AG08396 (cell line): Measurements from ENCODE around the gene ULBP1.
"Not testable (repeated sequence)": the region's sequence is repeated elsewhere in the genome, so short reads cannot be mapped to it uniquely, and the experiment has no call there.

ENCODE experiments used
- DNase-seq: peaks from one replicate; pipeline ENCODE4 v3.0.0; 2012; ENCODE audit warnings: low spot score, mixed read lengths

Gene ULBP1, protein sequence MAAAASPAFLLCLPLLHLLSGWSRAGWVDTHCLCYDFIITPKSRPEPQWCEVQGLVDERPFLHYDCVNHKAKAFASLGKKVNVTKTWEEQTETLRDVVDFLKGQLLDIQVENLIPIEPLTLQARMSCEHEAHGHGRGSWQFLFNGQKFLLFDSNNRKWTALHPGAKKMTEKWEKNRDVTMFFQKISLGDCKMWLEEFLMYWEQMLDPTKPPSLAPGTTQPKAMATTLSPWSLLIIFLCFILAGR

DNA sequence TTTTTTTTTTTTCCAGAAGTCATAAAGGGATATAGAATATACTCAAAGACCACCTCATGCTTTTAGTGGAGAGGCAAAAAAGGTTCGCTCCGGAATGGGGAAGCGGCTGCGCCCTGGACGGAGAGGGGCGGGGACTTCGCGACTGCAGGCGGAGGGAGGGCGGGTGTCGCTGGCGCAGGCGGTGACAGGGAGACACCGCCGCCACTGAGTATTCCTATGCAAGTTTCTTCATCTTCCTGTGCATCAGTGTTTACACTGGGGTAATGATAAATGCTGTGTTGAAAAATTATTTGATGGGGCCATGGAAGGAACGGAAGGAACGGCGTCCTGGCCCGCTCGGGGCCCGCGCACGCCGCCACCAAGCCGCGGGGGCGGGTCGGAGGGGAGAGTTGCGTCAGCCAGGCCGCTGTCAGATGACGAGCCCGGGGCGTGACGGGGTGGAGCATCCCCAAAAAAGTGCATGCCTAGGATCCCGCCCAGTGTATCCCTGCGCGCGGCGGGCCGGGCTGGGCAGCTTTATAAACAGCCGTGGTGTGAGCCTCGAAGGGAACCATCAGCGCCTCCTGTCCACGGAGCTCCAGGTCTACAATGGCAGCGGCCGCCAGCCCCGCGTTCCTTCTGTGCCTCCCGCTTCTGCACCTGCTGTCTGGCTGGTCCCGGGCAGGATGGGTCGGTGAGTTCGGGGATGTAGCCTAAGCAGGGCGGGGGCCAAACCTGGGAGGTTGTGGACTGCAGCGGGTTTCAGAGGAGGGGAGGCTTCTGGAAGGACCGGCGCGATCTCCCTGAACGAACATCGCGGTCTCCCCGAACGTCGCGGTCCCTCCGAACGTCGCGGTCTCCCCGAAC lies at the start of gene ULBP1:
TSS of gene ULBP1 (plus strand) at position 482 of the 846 bp plus-strand sequence. CDS start at position 589, 107 bp downstream.
- DNase-seq, result peak; percentile 85

DNA sequence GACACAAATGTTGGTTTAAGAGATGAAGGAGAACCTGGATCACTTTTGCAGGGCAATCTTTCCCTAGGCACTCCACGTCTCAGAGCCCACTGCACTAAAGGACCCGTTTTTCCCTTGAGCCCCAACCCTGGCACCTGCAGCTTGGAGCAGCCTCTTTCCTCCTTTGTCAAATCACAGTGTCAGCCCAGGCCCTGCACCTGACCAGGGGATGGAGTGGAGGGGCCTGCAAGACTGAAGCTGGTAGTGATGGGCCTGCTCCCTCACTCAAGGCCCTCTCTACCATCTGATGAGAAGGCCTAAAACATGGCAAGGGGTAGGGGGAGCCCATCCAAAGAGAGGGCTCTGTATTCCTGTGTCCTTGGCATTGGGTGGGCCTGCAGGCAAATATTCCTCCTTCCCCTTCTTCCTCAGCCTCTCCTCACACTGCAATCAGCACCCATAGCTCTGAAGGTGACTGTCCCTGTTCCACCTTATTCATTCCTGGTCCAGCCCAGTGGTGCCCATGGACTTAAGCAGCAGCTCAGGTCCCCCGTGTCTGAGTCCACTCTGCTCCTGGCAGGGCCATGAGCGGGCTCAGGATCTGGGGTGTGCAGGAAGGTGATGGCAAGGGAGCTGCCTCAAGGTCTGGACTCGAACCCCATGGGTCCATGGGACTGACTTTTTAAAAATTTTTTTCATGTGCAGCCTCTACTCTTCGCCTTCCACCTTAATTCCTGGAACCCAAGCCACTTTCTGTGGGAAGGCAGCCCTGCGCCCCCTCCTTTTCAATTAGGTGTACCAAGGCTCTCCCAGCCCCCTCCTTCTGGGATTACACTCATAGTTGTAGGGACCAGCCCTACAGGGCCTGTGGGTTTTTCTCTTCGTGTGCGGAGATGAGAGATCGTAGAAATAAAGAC lies 47.5 kb upstream of the ULBP1 start:
- no peak for DNase-seq

DNA sequence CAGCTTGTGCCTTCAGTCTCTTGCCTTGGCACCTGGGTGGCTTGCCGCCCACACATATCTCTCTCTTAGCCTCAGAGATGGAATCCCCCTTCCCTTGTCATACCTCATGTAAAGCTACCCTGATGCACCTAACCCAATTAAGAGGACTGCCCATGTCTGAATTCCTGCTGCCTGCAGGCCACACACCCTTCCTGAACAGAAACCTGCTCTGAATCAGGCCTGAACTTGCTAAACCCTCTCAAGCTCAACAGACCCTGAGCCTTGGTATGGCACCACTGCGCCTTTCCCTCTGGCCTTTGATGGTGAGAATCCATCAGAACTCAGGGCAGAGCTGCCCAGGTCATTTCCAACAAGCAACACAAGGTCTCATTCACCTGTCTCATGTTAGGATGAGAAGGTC lies 46.1 kb upstream of the ULBP1 start:
- no peak for DNase-seq

DNA sequence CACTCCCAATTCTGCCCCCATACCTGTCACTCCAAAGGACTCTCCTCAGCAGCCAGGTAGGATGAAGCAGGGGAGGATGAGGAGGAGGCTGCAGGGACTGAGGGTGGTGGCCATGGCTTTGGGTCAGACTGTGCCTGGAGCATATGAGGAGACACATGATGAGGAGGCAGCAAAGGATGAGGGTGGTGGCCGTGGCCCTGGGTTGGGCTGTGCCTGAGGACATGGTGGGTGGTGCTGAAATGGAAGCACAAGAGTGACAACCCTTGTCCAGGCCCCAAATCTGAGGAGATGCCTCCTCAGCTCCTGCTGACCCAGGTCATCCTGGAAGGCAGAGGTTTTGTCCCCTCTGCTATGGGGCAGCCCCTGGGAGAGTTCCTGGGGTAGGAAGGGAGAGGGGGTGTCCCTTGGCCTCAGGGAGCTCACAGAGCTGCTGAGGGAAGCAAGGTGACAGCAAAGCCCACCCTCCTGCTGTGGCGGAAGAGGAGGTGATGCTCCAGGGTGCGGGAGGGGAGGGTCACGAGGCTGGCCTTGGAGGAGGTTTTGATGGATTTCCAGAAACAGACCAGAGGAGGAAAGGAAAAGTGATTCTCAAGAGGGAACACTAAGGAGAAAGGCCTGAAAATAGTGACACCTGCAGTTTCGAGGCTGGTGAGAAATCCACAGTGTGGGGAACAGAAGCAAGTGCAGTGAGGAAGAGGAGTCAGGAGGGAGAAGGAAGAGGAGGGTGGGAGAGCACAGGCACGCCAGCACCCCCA lies 45.4 kb upstream of the ULBP1 start:
- DNase-seq, result no peak

DNA sequence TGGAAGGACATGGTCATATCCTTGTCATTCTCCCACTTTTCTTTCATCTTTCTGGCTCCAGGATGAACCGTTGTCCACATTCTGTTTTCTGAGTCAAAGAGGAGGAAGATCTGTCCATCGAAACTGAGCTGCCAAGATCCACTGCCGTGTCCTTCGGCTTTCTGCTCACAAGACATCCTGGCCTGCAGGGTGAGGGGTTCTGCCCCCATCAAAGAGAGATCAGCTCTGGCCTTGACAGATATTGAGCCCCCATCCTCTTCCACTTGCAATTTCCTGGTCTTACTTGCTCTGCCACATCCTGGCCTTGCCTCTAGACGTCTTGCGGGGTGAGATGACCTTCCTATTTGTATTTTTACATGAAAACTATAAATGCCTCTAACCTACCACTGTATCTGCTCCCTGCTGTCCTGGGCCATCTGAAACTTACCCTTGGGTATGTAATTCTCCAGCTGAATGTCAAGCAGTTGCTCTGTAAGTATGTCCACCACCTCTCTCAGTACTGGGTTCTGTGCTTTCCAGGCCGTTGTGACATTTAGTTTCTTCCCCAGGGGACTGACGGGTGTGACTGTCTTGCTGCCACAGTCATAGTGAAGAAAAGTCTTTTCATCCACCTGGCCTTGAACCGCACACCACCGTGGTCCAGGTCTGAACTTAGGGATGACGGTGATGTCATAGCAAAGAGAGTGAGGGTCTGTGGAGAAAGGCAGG lies 44.5 kb upstream of the ULBP1 start:
- not testable (repeated sequence) for DNase-seq

DNA sequence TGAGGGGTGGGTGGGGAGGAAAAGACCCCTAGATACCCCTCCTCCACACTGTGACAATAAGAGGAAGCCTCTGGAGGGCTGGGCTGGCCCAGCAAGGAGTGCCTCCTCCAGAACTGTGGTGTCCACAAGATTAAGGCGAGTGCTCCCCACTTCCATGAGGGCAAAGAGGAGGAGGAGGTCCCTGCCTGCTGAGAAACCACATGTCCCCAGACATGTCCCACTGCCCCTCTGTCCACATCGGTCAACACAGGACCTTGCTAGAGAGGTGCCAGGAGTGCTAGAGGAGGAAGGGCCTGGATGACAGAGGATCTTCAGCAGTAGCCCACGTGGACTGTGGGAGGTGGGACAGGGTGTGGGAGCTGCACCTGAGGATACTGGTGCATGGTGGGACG lies 43.9 kb upstream of the ULBP1 start:
- DNase-seq, result no peak

DNA sequence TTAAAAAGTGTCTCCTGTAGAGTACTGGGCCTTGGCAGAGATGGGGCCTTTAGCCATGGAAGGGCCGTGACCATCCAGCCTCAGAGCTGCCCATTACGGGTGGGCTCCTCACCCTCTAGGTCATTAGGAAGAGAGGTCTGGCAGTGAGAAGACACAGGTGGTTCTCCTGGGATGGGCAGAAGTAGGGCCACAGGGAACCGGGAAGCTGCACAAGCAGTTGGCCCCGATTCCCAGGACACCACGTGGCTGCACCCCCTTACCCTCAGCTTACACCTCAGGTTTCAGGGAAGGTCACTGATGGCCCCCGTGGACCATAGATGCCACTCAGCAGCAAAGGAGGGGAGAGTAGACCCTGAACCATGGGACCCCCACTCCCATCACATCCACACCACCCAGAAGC lies 42.4 kb upstream of the ULBP1 start:
- no peak for DNase-seq

DNA sequence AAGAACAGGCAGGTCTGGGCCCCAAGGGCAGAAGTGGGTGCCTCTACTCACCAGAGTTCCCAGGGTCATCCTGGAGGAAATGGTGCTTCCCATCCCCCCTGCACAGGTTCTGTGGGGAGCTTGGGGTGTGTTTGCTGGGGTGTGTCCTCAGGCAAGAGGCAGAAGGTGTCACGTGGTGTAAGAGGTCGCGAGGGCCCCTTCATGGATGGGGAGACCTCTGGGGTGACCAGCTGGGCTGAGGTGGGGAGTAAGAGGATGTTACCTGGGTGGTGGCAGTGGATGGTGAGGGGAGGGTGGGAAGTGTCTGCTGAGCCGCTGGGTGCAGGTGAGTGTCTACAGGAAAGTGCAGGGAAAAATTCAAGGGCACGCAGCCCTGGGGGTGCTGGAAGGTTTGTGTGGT lies 41.7 kb upstream of the ULBP1 start:
- not testable (repeated sequence) for DNase-seq

DNA sequence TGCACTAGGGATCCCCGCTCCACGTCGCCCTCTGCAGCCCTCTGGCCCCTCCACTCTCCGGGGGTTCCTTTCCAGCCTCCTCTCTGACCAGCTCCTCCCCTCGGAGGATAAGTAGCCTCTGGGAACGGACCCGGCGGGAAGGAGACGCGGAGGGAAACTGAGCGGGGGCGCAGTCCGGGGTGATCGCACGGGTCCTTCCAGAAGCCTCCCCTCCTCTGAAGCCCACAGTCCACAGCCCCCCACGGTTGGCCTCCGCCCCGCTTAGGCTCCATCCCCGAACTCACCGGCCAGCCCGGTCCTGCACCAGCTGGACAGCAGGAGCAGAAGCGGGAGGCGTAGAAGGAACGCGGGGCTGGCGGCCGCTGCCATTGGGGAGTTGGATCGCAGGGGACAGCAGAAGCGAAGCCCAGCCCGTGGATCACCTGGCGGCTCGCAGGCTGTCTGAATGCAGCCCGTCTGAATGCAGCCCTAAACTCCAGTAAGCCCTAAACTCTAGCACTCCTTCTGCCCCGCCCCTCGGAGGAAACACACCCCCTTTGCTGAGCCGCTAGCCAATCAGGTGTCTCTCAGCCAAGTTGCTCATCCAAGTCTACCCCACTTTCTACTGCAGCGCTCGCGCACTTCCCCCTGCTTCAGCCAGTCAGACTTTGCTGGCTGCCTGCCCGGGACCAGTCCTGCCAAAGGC lies 41.0 kb upstream of the ULBP1 start, which contains the start of gene RAET1G:
TSS of gene RAET1G (minus strand) at position 480 of the 685 bp plus-strand sequence. CDS start at position 369, 111 bp downstream.
- DNase-seq, result peak; percentile 95

DNA sequence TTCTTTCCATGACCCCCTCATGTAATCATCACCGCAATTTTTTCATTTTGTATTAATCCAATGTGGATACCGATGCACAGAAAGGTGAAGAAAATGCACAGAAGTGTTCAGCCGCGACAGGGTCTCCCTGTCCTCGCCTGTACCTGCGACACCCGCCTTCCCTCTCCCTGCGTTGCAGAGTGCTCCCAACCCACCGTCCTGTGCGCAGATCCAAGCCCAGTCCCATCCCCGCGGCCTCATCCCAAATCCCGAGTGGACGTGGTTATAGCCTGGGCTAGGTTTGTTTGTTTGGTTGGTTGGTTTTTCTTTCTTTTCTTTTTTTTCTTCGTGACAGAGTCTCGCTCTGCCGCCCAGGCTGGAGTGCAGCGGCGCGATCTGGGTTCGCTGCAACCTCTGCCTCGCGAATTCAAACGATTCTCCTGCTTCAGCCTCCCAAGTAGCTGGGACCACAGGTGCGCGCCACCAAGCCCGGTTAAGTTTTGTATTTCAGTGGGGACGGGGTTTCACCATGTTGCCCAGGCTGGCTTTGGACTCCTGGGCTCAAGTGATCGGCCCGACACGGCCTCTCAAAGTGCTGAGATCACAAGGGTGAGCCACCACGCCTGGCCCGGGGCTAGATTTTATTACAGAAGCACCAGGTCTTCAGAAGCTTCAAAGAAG lies 40.3 kb upstream of the ULBP1 start:
- DNase-seq, result no peak

DNA sequence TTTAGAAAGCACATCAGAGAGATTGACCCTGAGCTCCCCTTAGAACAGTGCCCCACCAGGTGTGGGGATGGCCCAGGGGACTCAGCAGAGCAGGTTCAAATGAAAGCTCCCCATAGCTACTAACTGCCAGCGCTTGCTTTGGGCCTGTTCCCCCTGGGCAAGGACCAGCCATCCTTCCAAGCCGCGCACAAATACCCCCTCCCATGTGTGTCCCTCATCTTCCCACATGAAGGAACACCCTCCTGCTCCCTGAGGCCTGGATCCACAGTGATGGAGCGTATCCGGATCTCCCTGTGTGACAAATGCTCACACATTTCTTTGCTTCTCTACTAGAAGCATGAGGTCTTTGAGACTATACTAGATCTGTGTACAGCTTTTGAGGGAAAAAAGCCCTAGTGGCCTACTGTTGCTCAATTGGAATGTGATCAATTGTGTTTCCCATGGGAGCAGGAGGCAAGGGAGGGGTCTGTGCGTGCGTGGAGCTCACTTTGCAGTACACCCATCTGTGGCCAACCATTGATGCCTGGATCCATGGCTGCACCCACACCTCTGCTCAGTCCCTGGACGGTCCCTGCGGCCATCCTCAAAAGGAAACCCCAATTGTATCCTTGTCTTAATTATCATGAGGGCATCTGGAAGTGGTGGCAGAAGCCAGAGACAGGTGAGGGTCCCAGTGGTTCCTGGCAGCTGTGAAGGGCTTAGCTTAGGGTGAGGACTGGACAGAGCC lies 39.4 kb upstream of the ULBP1 start:
- DNase-seq, result no peak

DNA sequence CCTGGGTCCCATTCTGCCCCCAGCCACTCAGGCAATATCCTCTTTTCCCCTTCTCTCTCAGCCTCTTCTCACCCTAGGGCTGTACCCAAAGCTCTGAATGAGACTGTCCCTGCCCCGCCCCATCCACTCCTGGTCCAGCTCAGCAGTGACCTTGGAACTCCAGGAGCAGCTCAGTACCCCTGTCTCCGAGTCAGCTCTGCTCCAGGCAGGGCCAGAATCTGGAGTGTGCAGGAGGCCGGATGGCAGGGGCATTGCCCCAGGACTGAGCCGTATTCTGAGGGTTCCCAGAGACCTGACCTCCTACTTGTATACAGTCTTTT lies 38.9 kb upstream of the ULBP1 start:
- no peak for DNase-seq

DNA sequence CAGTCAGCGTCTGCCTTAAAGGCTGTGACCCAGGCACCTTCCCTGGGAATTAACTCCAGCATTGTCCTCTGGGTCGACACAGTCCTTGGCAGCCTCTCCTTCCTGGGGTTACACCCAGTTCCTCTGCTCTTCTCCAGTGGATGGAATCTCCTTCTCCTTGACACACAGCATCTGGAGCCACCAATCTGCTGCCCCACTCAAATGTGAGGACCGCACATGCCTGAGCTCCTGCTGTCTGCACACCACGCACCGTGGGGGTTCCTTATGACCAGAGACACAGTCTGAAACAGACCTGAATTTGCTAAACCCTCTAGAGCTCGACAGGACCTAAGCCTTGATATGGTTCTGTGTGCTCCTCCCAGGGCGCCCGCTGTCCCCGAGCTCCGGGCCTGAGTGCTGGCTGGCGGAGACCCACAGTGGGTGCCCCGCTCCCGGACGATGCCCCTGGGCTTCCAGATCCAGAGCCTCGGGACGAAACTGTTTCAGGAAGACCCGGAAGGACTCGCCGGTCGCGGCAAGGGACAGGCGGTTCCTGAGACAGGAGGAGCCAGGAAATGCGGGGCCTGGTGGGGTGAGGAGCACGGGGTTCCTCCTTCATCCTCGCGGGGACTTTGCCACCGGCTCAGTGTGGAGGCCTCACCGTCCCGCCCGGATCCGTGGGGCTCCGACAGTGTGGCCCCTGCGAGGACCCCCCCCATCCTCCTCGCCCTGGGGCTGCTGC lies 38.3 kb upstream of the ULBP1 start:
- DNase-seq, result no peak

DNA sequence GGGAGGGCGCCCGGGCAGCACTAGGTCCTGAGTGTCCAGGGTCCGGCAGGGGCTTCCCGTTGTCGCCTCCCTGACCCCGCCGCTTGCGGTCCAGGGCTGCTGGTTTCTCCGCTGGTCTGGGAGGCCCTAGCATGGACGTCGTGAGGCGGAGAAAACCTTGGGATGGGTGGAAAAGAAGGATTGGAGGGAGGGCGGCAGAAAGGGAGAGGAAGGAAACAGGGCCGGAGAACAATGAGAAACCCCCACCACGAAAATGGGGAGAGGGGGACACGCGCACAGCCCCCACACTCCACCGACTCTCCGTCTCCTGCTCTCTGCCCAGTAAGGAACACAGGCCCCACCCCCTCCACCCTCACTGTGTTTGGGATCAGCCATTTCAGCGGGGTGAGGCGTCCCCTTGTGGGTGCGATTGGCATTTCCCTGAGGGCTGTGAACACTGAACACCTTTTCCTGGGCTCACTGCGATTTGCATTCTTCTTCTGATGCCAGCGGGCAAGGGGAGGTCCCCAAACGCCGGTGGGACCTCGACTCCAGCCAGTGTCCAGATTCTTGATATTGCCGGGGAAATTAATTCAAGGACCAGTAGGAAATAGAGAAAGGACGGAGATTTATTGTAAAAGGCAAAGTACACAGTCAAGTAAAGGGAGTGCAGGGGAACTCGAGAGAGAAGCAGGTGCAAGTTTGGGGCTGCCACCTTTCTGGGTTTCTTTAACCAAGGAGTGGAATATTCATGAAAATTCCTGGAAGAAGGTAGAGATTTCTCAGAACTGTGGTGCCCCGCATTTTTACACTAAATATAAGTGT lies 37.6 kb upstream of the ULBP1 start:
- peak; percentile 66 for DNase-seq

DNA sequence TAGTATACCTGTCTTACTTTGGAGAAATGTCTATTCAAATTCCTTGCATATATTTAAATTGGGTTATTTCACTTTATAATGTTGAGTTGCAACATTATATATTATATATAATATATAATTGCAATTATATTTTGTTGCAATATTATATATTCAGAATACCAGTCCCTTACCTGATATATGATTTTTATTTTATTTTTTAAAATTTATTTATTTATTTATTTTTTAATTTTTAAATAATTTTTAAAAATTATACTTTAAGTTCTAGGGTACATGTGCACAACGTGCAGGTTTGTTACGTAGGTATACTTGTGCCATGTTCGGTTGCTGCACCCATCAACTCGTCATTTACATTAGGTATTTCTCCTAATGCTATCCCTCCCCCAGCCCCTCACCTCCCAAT lies 36.7 kb upstream of the ULBP1 start:
- DNase-seq, result not testable (repeated sequence)

DNA sequence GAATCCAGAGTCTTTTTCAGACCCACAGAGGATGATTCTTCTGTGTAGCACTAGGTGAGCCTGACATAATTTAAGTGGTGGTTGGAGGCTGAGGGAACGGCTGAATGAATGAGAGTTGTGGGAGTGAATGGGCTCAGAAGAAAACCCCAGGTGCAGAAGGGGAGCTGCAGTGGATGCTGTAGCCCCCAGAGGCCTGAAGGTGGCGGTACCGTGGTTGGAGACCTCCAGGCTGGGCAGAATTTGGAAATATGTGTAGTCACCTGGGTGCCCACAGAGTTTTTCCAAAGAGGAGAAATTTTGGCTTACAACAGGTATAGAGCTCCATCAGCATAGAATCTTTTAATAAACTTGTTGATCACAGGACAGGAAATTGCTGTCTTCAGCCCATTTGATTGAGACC lies 34.3 kb upstream of the ULBP1 start:
- DNase-seq, result no peak

DNA sequence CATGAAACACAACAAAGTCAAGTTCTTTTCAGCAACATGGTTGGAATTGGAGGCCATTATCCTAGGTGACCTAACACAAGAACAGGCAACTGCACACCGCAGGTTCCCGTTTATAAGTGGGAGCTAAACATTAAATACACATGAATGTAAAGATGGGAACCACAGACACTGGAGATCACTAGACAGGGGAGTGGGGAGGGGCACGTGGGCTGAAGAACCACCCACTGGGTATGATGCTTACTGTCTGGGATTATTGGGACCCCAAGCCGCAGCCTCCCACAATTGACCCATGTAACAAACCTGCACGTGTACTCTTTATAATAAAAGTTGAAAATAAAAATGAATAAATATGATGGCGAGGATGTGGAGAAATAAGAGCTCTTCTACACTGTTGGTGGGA lies 32.2 kb upstream of the ULBP1 start:
- no peak for DNase-seq

DNA sequence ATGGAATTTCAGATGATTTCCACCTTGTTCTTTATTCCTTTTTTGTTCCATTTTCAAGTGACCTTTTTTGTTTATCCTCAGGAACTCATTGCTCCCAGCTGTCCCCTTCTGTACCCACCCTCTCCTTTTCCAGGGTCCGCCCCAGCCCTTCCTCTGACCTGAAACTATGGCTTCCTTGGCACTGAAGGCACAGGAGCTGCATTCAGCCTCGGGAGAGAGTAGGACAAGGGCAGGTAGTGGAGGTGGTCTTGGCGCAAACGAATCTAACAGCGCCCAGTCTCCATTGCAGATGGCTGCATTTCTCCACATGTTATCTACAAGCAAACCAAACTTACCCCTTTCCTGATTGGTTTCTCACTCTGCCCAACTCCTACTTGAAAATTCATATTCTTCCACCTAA lies 30.7 kb upstream of the ULBP1 start:
- DNase-seq, result no peak
